Measurements from ENCODE around the gene FFAR1. TPM values are rescaled to one million over a fixed set of nuclear protein-coding genes. Genes with fewer than 3 reads are reported as not detected.

The FFAR1 gene
- total and polyA plus RNA-seq, 2 experiments from 2014 or later, result not detected

- H3K4me3 Mint-ChIP-seq, result no peak overlapping the region
- H3K9me3 Mint-ChIP-seq, result no peaks in the 10 kb centered on the region
- Histone ChIP-seq H3K4me2 (no peak overlapping the region), H3K36me3 (ENCODE audit: insufficient read depth) (no peaks in the 10 kb centered on the region), H3K27ac (ENCODE audit: low read depth) (no peak overlapping the region), H3K79me2 (replicated peaks; ENCODE audit: insufficient read depth) (no peaks in the 10 kb centered on the region), H3K9me2 (ENCODE audit: insufficient read depth) (no peaks in the 10 kb centered on the region), H3F3A (replicated peaks; ENCODE audit: low read depth) (no peaks in the 10 kb centered on the region), H3K4me3 (no peak overlapping the region), H4K20me1 (replicated peaks; ENCODE audit: insufficient read depth) (no peaks in the 10 kb centered on the region), H3K4me1 (ENCODE audit: insufficient read depth) (no peaks in the 10 kb centered on the region), H2AFZ (no peak overlapping the region), H3K27me3 (ENCODE audit: insufficient read depth) (no peaks in the 10 kb centered on the region)
- DNase-seq (ENCODE audit: low spot score), result no peak
- TF ChIP-seq, protein P1, sequence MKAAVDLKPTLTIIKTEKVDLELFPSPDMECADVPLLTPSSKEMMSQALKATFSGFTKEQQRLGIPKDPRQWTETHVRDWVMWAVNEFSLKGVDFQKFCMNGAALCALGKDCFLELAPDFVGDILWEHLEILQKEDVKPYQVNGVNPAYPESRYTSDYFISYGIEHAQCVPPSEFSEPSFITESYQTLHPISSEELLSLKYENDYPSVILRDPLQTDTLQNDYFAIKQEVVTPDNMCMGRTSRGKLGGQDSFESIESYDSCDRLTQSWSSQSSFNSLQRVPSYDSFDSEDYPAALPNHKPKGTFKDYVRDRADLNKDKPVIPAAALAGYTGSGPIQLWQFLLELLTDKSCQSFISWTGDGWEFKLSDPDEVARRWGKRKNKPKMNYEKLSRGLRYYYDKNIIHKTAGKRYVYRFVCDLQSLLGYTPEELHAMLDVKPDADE (IDR thresholded peaks at IDR 0.05), result no peak
- TF ChIP-seq ZNF331 (CRISPR knock-in tag; IDR thresholded peaks at IDR 0.05; ENCODE audit: low read depth) (no peak), EZH2phosphoT487 (IDR thresholded peaks at IDR 0.05; ENCODE audit: unreplicated experiment) (no peak), EZH2 (IDR thresholded peaks at IDR 0.05; ENCODE audit: low read depth, unreplicated experiment) (no peak)
- TF ChIP-seq, protein P2, sequence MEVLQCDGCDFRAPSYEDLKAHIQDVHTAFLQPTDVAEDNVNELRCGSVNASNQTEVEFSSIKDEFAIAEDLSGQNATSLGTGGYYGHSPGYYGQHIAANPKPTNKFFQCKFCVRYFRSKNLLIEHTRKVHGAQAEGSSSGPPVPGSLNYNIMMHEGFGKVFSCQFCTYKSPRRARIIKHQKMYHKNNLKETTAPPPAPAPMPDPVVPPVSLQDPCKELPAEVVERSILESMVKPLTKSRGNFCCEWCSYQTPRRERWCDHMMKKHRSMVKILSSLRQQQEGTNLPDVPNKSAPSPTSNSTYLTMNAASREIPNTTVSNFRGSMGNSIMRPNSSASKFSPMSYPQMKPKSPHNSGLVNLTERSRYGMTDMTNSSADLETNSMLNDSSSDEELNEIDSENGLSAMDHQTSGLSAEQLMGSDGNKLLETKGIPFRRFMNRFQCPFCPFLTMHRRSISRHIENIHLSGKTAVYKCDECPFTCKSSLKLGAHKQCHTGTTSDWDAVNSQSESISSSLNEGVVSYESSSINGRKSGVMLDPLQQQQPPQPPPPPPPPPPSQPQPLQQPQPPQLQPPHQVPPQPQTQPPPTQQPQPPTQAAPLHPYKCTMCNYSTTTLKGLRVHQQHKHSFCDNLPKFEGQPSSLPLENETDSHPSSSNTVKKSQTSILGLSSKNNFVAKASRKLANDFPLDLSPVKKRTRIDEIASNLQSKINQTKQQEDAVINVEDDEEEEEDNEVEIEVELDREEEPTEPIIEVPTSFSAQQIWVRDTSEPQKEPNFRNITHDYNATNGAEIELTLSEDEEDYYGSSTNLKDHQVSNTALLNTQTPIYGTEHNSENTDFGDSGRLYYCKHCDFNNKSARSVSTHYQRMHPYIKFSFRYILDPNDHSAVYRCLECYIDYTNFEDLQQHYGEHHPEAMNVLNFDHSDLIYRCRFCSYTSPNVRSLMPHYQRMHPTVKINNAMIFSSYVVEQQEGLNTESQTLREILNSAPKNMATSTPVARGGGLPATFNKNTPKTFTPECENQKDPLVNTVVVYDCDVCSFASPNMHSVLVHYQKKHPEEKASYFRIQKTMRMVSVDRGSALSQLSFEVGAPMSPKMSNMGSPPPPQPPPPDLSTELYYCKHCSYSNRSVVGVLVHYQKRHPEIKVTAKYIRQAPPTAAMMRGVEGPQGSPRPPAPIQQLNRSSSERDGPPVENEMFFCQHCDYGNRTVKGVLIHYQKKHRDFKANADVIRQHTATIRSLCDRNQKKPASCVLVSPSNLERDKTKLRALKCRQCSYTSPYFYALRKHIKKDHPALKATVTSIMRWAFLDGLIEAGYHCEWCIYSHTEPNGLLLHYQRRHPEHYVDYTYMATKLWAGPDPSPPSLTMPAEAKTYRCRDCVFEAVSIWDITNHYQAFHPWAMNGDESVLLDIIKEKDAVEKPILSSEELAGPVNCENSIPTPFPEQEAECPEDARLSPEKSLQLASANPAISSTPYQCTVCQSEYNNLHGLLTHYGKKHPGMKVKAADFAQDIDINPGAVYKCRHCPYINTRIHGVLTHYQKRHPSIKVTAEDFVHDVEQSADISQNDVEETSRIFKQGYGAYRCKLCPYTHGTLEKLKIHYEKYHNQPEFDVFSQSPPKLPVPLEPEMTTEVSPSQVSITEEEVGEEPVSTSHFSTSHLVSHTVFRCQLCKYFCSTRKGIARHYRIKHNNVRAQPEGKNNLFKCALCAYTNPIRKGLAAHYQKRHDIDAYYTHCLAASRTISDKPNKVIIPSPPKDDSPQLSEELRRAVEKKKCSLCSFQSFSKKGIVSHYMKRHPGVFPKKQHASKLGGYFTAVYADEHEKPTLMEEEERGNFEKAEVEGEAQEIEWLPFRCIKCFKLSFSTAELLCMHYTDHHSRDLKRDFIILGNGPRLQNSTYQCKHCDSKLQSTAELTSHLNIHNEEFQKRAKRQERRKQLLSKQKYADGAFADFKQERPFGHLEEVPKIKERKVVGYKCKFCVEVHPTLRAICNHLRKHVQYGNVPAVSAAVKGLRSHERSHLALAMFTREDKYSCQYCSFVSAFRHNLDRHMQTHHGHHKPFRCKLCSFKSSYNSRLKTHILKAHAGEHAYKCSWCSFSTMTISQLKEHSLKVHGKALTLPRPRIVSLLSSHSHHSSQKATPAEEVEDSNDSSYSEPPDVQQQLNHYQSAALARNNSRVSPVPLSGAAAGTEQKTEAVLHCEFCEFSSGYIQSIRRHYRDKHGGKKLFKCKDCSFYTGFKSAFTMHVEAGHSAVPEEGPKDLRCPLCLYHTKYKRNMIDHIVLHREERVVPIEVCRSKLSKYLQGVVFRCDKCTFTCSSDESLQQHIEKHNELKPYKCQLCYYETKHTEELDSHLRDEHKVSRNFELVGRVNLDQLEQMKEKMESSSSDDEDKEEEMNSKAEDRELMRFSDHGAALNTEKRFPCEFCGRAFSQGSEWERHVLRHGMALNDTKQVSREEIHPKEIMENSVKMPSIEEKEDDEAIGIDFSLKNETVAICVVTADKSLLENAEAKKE (CRISPR knock-in tag; IDR thresholded peaks at IDR 0.05), result no peak
- no peak for ATAC-seq
- H3K4me1 Mint-ChIP-seq, result peaks cover 11% of the 10 kb centered on the region; the same call in 2 of the 3 replicates
- H3K27me3 Mint-ChIP-seq (ENCODE audit: insufficient read depth, low read depth, poor library complexity), result peaks cover 16% of the 10 kb centered on the region
- no peaks in the 10 kb centered on the region for H3K36me3 Mint-ChIP-seq (ENCODE audit: low read depth)
- no peak overlapping the region for H3K27ac Mint-ChIP-seq
Observed at GRCh38 chr19:35344511-35345031, 3.1 kb upstream of the FFAR1 start.
